Neuronal stem cell (in vitro differentiated cells): ENCODE results near the gene TEX50.
"Not testable (repeated sequence)": the region's sequence is repeated elsewhere in the genome, so short reads cannot be mapped to it uniquely, and the experiment has no call there.

Experiments used
- DNase-seq: peaks from one replicate; pipeline ENCODE4 v3.0.0-alpha.2; 2013; ENCODE audit warnings: low spot score
- H2AFZ ChIP-seq: one replicate; pipeline ENCODE4 v1.6.1; 2013; ENCODE audit warnings: mild to moderate bottlenecking, low read length, inconsistent platforms
- H2AK5ac ChIP-seq: 2 replicates; pipeline ENCODE4 v1.6.1; 2013; ENCODE audit warnings: low read depth, mild to moderate bottlenecking, inconsistent platforms, low read length, moderate library complexity, mixed read lengths
- H2BK120ac ChIP-seq: 2 replicates; pipeline ENCODE4 v1.6.1; 2013; ENCODE audit warnings: low read depth, mild to moderate bottlenecking, inconsistent platforms, low read length, moderate library complexity, mixed read lengths
- H2BK12ac ChIP-seq: one replicate; pipeline ENCODE4 v1.6.1; 2013; ENCODE audit warnings: low read length, inconsistent platforms
- H2BK15ac ChIP-seq: 2 replicates; pipeline ENCODE4 v1.6.1; 2013; ENCODE audit warnings: mild to moderate bottlenecking, low read length, inconsistent platforms, mixed read lengths
- H2BK5ac ChIP-seq: one replicate; pipeline ENCODE4 v1.6.1; 2013; ENCODE audit warnings: inconsistent platforms, mild to moderate bottlenecking, low read length, moderate library complexity
- H3K14ac ChIP-seq: one replicate; pipeline ENCODE4 v1.6.1; 2013; ENCODE audit warnings: low read length, inconsistent platforms
- H3K18ac ChIP-seq: 2 replicates; pipeline ENCODE4 v1.6.1; 2013; ENCODE audit warnings: low read length, inconsistent platforms
- H3K23ac ChIP-seq: 2 replicates; pipeline ENCODE4 v1.6.1; 2013; ENCODE audit warnings: low read depth, mild to moderate bottlenecking, mixed read lengths, low read length, inconsistent platforms; ENCODE audit not compliant: poor library complexity
- H3K27ac ChIP-seq: replicated peaks from 3 replicates; pipeline ENCODE4 v1.5.1; 2013; ENCODE audit warnings: low read length, inconsistent platforms
- H3K27me3 ChIP-seq, 3 experiments: 2 replicates each; pipeline ENCODE4 v1.6.1; 2013; ENCODE audit warnings: low read length in 3 of 3, mild to moderate bottlenecking in 2 of 3, inconsistent platforms in 1 of 3, low read depth in 1 of 3, mixed read lengths in 1 of 3, moderate library complexity in 1 of 3; ENCODE audit not compliant: control insufficient read depth in 3 of 3, insufficient read depth in 3 of 3
- H3K36me3 ChIP-seq, 2 donors: replicated peaks in 1 of 2; 2 replicates each; pipeline ENCODE4 v1.6.1; 2013; ENCODE audit warnings: low read length in 2 of 2; ENCODE audit not compliant: control insufficient read depth in 2 of 2, insufficient read depth in 2 of 2
- H3K4ac ChIP-seq: 2 replicates; pipeline ENCODE4 v1.6.1; 2013; ENCODE audit warnings: inconsistent platforms, mild to moderate bottlenecking, low read length, moderate library complexity
- H3K4me1 ChIP-seq, 2 donors: 1 replicate in 1 of 2; 2 replicates in 1 of 2; pipeline ENCODE4 v1.6.1; 2013; ENCODE audit warnings: low read length in 2 of 2, low read depth in 1 of 2; ENCODE audit not compliant: control insufficient read depth in 2 of 2, insufficient read depth in 1 of 2
- H3K4me2 ChIP-seq: one replicate; pipeline ENCODE4 v1.6.1; 2013; ENCODE audit warnings: mild to moderate bottlenecking, low read length, inconsistent platforms; ENCODE audit not compliant: insufficient read depth, poor library complexity, severe bottlenecking
- H3K4me3 ChIP-seq, 2 donors: 2 replicates each; pipeline ENCODE4 v1.5.1; 2013; ENCODE audit warnings: low read length in 2 of 2, mild to moderate bottlenecking in 2 of 2, inconsistent platforms in 1 of 2, moderate library complexity in 1 of 2
- H3K79me1 ChIP-seq: one replicate; pipeline ENCODE4 v1.6.1; 2013; ENCODE audit warnings: low read depth, mild to moderate bottlenecking, inconsistent platforms, low read length, moderate library complexity
- H3K9ac ChIP-seq: one replicate; pipeline ENCODE4 v1.6.1; 2013; ENCODE audit warnings: mild to moderate bottlenecking, low read depth, low read length, inconsistent platforms; ENCODE audit not compliant: poor library complexity
- H3K9me3 ChIP-seq, 2 donors: replicated peaks in 1 of 2; 2 replicates each; pipeline versions ENCODE3 to v1.6.1; 2013; ENCODE audit warnings: low read length in 2 of 2, mild to moderate bottlenecking in 2 of 2, inconsistent platforms in 1 of 2, low read depth in 1 of 2, mixed read lengths in 1 of 2, moderate library complexity in 1 of 2; ENCODE audit not compliant: control insufficient read depth in 2 of 2, insufficient read depth in 1 of 2
- H4K8ac ChIP-seq: one replicate; pipeline ENCODE4 v1.6.1; 2013; ENCODE audit warnings: low read depth, mild to moderate bottlenecking, inconsistent platforms, low read length, moderate library complexity
- H4K91ac ChIP-seq: one replicate; pipeline ENCODE4 v1.6.1; 2013; ENCODE audit warnings: low read length, low read depth, mild to moderate bottlenecking, inconsistent platforms; ENCODE audit not compliant: poor library complexity
- WGBS, 2 donors: extraction: QIAGEN DNeasy Blood & Tissue Kit; methylation state at CpG; one replicate each; pipeline ENCODE4 v1.1.7; 2013; ENCODE audit warnings: missing lambda C conversion rate in 2 of 2, mixed read lengths in 1 of 2; ENCODE audit not compliant: insufficient read length in 2 of 2, insufficient replicate concordance in 1 of 2; ENCODE audit errors: extremely low coverage in 2 of 2; 5-methylcytosine and 5-hydroxymethylcytosine counted together

The TEX50 gene

GRCh38 chr1:173663159-173663558 is 28.0 kb downstream of the TEX50 start:
- Histone ChIP-seq H3K9ac (no peak overlapping the region), H3K4ac (no peak overlapping the region), H2BK15ac (no peak overlapping the region), H3K14ac (no peak overlapping the region), H4K91ac (no peak overlapping the region), H3K79me1 (no peaks in the 10 kb centered on the region), H2BK120ac (no peak overlapping the region), H3K23ac (no peak overlapping the region), H3K27ac (no peak overlapping the region), H3K36me3 (no peaks in the 10 kb centered on the region), H3K9me3 (no peaks in the 10 kb centered on the region), H2BK12ac (no peak overlapping the region), H2AFZ (no peak overlapping the region), H3K18ac (no peak overlapping the region), H3K4me2 (no peak overlapping the region), H3K27me3 (no peaks in the 10 kb centered on the region), H4K8ac (no peak overlapping the region), H3K4me1 (no peaks in the 10 kb centered on the region), H3K4me3 (no peak overlapping the region), H2BK5ac (no peak overlapping the region), H2AK5ac (no peak overlapping the region)
- WGBS, 2 donors: no CpG with 5 or more reads among the region's 3 CpGs
- DNase-seq: no peak

- H3K4me1 ChIP-seq: peaks cover 4 to 6% of the 10 kb centered on the region in 2 donors
- H3K23ac ChIP-seq: no peak overlapping the region
- no peak overlapping the region for H4K91ac ChIP-seq
- H2BK5ac ChIP-seq: no peak overlapping the region
- H2BK120ac ChIP-seq: no peak overlapping the region
- no peak overlapping the region for H2BK15ac ChIP-seq
- no peak overlapping the region for H2AFZ ChIP-seq
- H3K4me2 ChIP-seq: no peak overlapping the region
- no peaks in the 10 kb centered on the region for H3K36me3 ChIP-seq
- H3K14ac ChIP-seq: no peak overlapping the region
- H3K9ac ChIP-seq: no peak overlapping the region
- H3K4me3 ChIP-seq: no peak overlapping the region
- no peak overlapping the region for H3K4ac ChIP-seq
- no peak for DNase-seq
- no peak overlapping the region for H2AK5ac ChIP-seq
- H3K9me3 ChIP-seq: no peaks in the 10 kb centered on the region
- WGBS, 2 donors: no CpG with 5 or more reads among the region's 3 CpGs
- no peak overlapping the region for H2BK12ac ChIP-seq
- H3K27ac ChIP-seq: no peak overlapping the region
- no peak overlapping the region for H4K8ac ChIP-seq
- H3K27me3 ChIP-seq: no peaks in the 10 kb centered on the region
- no peaks in the 10 kb centered on the region for H3K79me1 ChIP-seq
- H3K18ac ChIP-seq: no peak overlapping the region
These were observed 31.5 kb downstream of the TEX50 start for GRCh38 chr1:173666646-173667045.

- DNase-seq: peak; percentile 76
- Histone ChIP-seq H3K4me2 (peak within 1 kb of the TSS; percentile 78), H3K4ac (no peak within 1 kb of the TSS), H3K9me3 (no peaks in the 10 kb centered on the region), H2BK12ac (no peak within 1 kb of the TSS), H4K8ac (no peak within 1 kb of the TSS), H4K91ac (no peak within 1 kb of the TSS), H3K18ac (peak within 1 kb of the TSS; percentile 93), H2BK120ac (no peak within 1 kb of the TSS), H2BK15ac (peak within 1 kb of the TSS; percentile 39), H3K4me1 (peaks cover 4 to 6% of the 10 kb centered on the region in 2 donors), H3K9ac (peak within 1 kb of the TSS; percentile 89), H3K4me3 (peak within 1 kb of the TSS; percentile 62 to 82), H3K36me3 (no peaks in the 10 kb centered on the region), H2BK5ac (peak within 1 kb of the TSS; percentile 27), H3K23ac (no peak within 1 kb of the TSS), H2AK5ac (no peak within 1 kb of the TSS), H3K27ac (no peak within 1 kb of the TSS), H2AFZ (peak within 1 kb of the TSS; percentile 91), H3K14ac (peak within 1 kb of the TSS; percentile 27), H3K27me3 (no peaks in the 10 kb centered on the region), H3K79me1 (no peaks in the 10 kb centered on the region)
- no CpG with 5 or more reads among the region's 33 CpGs for WGBS, 2 donors
These were observed 34.4 kb downstream of the TEX50 start, which contains the start of gene ANKRD45 for GRCh38 chr1:173669491-173669941. TSS of gene ANKRD45 (minus strand) at chr1:173669851. CDS start at chr1:173659418, 10,433 bp downstream.

- H2AK5ac ChIP-seq, H2BK5ac ChIP-seq, DNase-seq, H3K14ac ChIP-seq, H2BK120ac ChIP-seq, H2BK15ac ChIP-seq, H3K36me3 ChIP-seq, H3K23ac ChIP-seq, H3K4me1 ChIP-seq, H3K4me3 ChIP-seq, H3K9ac ChIP-seq, H3K27ac ChIP-seq, H3K4ac ChIP-seq, H3K27me3 ChIP-seq, H3K18ac ChIP-seq, H3K79me1 ChIP-seq, H3K4me2 ChIP-seq, H4K8ac ChIP-seq, H4K91ac ChIP-seq, H2AFZ ChIP-seq, H2BK12ac ChIP-seq, H3K9me3 ChIP-seq: not testable (repeated sequence)
- WGBS, 2 donors: no CpG with 5 or more reads among the region's 2 CpGs
These were observed 39.4 kb downstream of the TEX50 start for GRCh38 chr1:173674496-173674895.
